Activated T-helper 17 cell treated with anti-CD3 and anti-CD28 coated beads, Interleukin-2, amount 50 U/mL, for 72 hours (primary cell): ENCODE results near the gene MRPL28. TPM values are rescaled to one million over a fixed set of nuclear protein-coding genes. Genes with fewer than 3 reads are reported as not detected.

Source experiments
- total RNA-seq, 2 donors: library from RNA; stranded (reverse); gene quantifications; one replicate each; pipeline ENCODE4 v1.2.3, GENCODE V29; 2022

MRPL28 gene
- total RNA-seq, 2 donors from 2014 or later, result 63.4 to 86.2 TPM

Other genes with a start within 250 kb of the MRPL28 start
- 10 to 100 TPM; 33.7 to 48.3 TPM for gene NPRL3, start 231.9 kb downstream of the MRPL28 start, total RNA-seq
- gene HBZ, start 217.9 kb downstream of the MRPL28 start, total RNA-seq, result not detected
- gene HBM, start 204.6 kb downstream of the MRPL28 start, total RNA-seq, result not detected
- gene HBA2, start 197.7 kb downstream of the MRPL28 start, total RNA-seq, result not detected
- not detected for gene HBA1, start 193.9 kb downstream of the MRPL28 start, total RNA-seq
- not detected for gene HBQ1, start 190.1 kb downstream of the MRPL28 start, total RNA-seq
- 10 to 100 TPM; 54.8 to 65.4 TPM for gene LUC7L, start 141.1 kb downstream of the MRPL28 start, total RNA-seq
- 1 to 10 TPM; 4.0 to 6.8 TPM for gene FAM234A, start 135.7 kb downstream of the MRPL28 start, total RNA-seq
- under 1 TPM in 1 of 2 donors, not detected in 1; 0.11 TPM for gene RGS11, start 94.6 kb downstream of the MRPL28 start, total RNA-seq
- not detected for gene ARHGDIG, start 89.9 kb downstream of the MRPL28 start, total RNA-seq
- not detected for gene PDIA2, start 87.4 kb downstream of the MRPL28 start, total RNA-seq
- 10 to 100 TPM; 16.2 to 18.4 TPM for gene AXIN1, start 17.8 kb downstream of the MRPL28 start, total RNA-seq
- gene PGAP6, start 11.4 kb upstream of the MRPL28 start, total RNA-seq, result 10 to 100 TPM; 25.6 to 26.1 TPM
- gene NME4, start 26.7 kb upstream of the MRPL28 start, total RNA-seq, result 10 to 100 TPM; 21.8 to 41.9 TPM
- gene DECR2, start 31.3 kb upstream of the MRPL28 start, total RNA-seq, result 10 to 100 TPM; 12.0 to 12.7 TPM
- gene RAB11FIP3, start 55.1 kb upstream of the MRPL28 start, total RNA-seq, result 10 to 100 TPM; 26.9 to 28.3 TPM
- 100 to 1,000 TPM in 1 of 2 donors, 10 to 100 TPM in 1; 61.1 to 117 TPM for gene CAPN15, start 157.2 kb upstream of the MRPL28 start, total RNA-seq
- gene PRR35, start 189.9 kb upstream of the MRPL28 start, total RNA-seq, result not detected
- 1 to 10 TPM in 1 of 2 donors, under 1 TPM in 1; 0.80 to 1.1 TPM for gene NHLRC4, start 196.5 kb upstream of the MRPL28 start, total RNA-seq
- 10 to 100 TPM; 28.0 to 34.2 TPM for gene PIGQ, start 199.4 kb upstream of the MRPL28 start, total RNA-seq
- 10 to 100 TPM; 12.9 TPM for gene RAB40C, start 219.5 kb upstream of the MRPL28 start, total RNA-seq